Lower lobe of right lung (tissue), 2 donors: ENCODE data around the gene KLRF2. TPM values are rescaled to one million over a fixed set of nuclear protein-coding genes. Genes with fewer than 3 reads are reported as not detected.

Experiments
- ATAC-seq, 2 donors: fragments of 200-7000 bp; cut with Tn5 transposase; one replicate each; pipeline ENCODE4 v1.9.1; 2020 to 2022; ENCODE audit warnings: mild to moderate bottlenecking in 2 of 2, moderate library complexity in 2 of 2
- DNase-seq: peaks from one replicate; pipeline ENCODE4 v3.0.0-alpha.2; 2020
- H3K27ac ChIP-seq: fragments of 200-600 bp; one replicate; pipeline ENCODE4 v1.8.0; 2022
- H3K27me3 ChIP-seq: fragments of 200-600 bp; one replicate; pipeline ENCODE4 v1.8.0; 2022; ENCODE audit warnings: low read depth
- H3K36me3 ChIP-seq: fragments of 200-600 bp; one replicate; pipeline ENCODE4 v1.8.0; 2022; ENCODE audit warnings: mild to moderate bottlenecking
- H3K4me1 ChIP-seq: fragments of 200-600 bp; one replicate; pipeline ENCODE4 v1.8.0; 2022
- H3K4me3 ChIP-seq: fragments of 200-600 bp; one replicate; pipeline ENCODE4 v1.8.0; 2022; ENCODE audit warnings: mild to moderate bottlenecking
- H3K9me3 ChIP-seq: fragments of 200-600 bp; one replicate; pipeline ENCODE4 v1.8.0; 2022
- intact Hi-C: fragments of 100-400 bp; cut with DNase I; formaldehyde crosslinking; loops from one replicate; pipeline ENCODE4 v1.11.0; 2022
- total RNA-seq: library from RNA; stranded (reverse); fragmentation: NEBNext Ultra II Directional; extraction: Animal tissue kit (Norgen Biotek cat#: 25700); gene quantifications from one replicate; pipeline ENCODE4 v1.2.1, GENCODE V29; 2021
- TF ChIP-seq, protein P1 (sequence below): fragments of 200-600 bp; IDR thresholded peaks from one replicate; pipeline ENCODE4 v1.8.0; 2022; ENCODE audit warnings: antibody characterized with exemption, mild to moderate bottlenecking
- donor health status: DM: no; HTN: yes; CAD: no; lungs with severe emphysema.

Gene KLRF2
- total RNA-seq, 1 donor from 2014 or later: not detected

DNA sequence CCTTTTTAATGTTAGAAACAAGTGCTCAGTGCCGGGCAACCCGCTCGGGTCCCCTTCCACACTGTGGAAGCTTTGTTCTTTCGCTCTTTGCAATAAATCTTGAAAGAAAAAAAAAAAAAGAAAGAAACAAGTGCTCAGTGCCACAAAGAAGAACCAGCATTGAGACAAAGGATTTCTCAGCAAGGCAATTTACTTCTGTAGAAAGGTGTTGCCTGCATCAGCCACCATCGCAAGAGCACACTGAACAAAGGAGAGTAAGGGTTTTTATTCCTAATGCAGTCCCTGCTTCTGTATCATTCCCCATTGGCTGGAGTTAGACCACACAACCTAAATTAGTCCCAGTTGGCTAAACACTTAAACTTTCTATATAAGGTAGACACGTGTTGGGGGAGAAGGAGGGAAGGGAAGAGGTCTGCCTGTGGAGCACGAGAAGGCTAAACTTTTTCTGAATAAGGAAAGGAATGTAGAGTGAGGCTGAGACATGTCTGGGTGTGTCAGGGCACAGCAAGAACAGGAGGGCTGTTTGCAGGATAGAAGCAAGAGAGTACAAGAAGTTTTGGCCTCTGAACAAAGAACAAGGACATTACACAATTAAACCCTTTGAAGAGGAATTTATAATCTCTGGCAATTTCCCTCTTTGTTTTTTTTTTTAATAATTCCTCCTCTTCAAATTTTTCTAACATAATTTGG, 21.4 kb downstream of the KLRF2 start:
- TF ChIP-seq, protein P1, sequence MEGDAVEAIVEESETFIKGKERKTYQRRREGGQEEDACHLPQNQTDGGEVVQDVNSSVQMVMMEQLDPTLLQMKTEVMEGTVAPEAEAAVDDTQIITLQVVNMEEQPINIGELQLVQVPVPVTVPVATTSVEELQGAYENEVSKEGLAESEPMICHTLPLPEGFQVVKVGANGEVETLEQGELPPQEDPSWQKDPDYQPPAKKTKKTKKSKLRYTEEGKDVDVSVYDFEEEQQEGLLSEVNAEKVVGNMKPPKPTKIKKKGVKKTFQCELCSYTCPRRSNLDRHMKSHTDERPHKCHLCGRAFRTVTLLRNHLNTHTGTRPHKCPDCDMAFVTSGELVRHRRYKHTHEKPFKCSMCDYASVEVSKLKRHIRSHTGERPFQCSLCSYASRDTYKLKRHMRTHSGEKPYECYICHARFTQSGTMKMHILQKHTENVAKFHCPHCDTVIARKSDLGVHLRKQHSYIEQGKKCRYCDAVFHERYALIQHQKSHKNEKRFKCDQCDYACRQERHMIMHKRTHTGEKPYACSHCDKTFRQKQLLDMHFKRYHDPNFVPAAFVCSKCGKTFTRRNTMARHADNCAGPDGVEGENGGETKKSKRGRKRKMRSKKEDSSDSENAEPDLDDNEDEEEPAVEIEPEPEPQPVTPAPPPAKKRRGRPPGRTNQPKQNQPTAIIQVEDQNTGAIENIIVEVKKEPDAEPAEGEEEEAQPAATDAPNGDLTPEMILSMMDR: no peak
- DNase-seq (no peak), ATAC-seq (no peak)
- intact Hi-C loops: no loop called here
- peaks cover 14% of the 10 kb centered on the region for H3K9me3 ChIP-seq
- no peaks in the 10 kb centered on the region for H3K36me3 ChIP-seq
- no peaks in the 10 kb centered on the region for H3K4me1 ChIP-seq
- no peak overlapping the region for H3K4me3 ChIP-seq
- H3K27me3 ChIP-seq: no peaks in the 10 kb centered on the region
- no peak overlapping the region for H3K27ac ChIP-seq

DNA sequence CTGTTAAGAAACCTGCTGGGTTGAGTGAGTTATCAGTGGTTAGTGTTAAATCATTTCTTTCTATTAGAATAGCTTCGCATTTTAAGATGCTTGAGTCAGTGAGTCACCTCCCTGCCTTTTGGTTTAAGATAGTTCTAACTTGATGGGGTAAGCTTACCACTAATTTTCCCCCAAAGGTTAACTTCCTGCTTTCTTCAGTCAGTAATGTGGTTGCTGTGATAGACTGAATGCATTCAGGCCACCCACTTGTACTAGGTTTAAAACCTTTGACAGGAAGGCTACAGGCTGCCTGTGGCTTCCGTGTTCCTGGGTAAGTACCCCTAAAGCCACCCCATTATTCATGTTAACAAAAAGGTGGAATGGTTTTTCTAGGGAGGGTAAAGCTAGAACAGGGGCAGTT, 25.6 kb downstream of the KLRF2 start:
- ATAC-seq (peak; percentile 41 to 47), DNase-seq (no peak)
- no peaks in the 10 kb centered on the region for H3K36me3 ChIP-seq
- TF ChIP-seq, protein P1: no peak
- no peaks in the 10 kb centered on the region for H3K27me3 ChIP-seq
- H3K27ac ChIP-seq: no peak overlapping the region
- intact Hi-C loops: no loop called here
- peaks cover 36% of the 10 kb centered on the region for H3K9me3 ChIP-seq
- H3K4me1 ChIP-seq: no peaks in the 10 kb centered on the region
- no peak overlapping the region for H3K4me3 ChIP-seq

DNA sequence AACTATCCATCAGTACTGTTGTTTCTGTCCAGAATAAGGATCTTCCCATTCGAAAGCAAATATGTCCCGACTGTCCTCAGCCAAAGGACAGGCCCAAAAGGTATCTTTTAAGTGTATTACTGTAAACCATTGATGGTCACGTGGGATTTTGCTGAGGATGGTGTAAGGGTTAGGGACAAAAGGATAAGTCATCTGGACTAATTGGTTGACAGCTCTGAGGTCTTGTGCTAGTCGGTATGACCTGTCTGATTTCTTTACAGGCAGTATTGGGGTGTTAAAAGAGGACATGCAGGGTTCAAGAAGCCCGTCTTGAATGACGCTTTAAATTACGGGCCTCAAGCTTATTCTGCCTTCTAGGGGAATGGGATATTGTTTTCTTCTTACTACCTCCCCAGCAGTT, 26.5 kb downstream of the KLRF2 start:
- Histone ChIP-seq H3K27ac (no peak overlapping the region), H3K4me1 (no peaks in the 10 kb centered on the region), H3K4me3 (no peak overlapping the region), H3K36me3 (no peaks in the 10 kb centered on the region), H3K9me3 (peaks cover 34% of the 10 kb centered on the region), H3K27me3 (no peaks in the 10 kb centered on the region)
- TF ChIP-seq, protein P1: no peak
- intact Hi-C loops: no loop called here
- DNase-seq: no peak
- ATAC-seq: no peak

DNA sequence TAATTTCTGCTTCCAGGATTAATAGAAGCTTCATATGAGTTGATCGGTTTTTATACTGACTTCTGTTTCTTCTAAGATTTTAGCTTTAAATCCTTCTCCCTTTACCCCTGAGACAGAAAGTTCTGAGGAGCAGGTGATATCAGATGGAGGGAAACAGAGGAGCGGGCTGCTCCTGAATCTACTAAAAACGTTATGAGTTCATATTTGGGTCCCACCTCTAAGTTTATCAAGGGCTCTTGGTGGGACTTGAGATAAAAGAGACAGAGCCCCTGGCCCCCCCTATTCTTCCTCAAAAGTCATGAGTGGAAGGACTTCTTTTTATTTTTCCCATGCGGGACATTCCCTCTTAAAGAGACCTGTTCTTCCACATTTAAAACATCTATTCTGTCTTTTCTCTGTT, 27.1 kb downstream of the KLRF2 start:
- Histone ChIP-seq H3K27ac (no peak overlapping the region), H3K36me3 (no peaks in the 10 kb centered on the region), H3K27me3 (no peaks in the 10 kb centered on the region), H3K9me3 (peaks cover 29% of the 10 kb centered on the region), H3K4me3 (no peak overlapping the region), H3K4me1 (no peaks in the 10 kb centered on the region)
- DNase-seq: no peak
- TF ChIP-seq, protein P1: no peak
- intact Hi-C loops: no loop called here
- no peak for ATAC-seq

DNA sequence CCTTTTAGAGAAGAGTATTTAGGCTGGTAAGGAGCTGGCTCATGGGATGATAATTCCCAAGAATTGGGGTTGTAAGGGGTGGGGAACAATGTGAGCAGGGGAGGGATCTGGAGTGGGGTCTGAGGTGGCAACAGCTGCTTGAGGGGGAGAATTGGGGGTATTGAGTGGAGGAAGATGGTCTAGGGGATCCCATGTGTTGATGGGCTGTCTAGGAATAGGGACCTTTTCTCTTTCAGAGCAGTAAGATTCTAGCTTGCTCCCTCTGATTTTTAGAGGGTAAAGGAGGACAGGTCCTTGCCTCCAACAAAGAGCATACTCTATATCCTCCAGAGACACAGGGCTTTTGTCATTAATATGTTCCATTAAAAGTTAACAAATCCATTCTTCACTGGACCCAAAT, 28.4 kb downstream of the KLRF2 start:
- no peaks in the 10 kb centered on the region for H3K4me1 ChIP-seq
- ATAC-seq (no peak), DNase-seq (no peak)
- H3K4me3 ChIP-seq: no peak overlapping the region
- H3K27ac ChIP-seq: no peak overlapping the region
- H3K27me3 ChIP-seq: no peaks in the 10 kb centered on the region
- intact Hi-C loops: no loop called here
- peaks cover 26% of the 10 kb centered on the region for H3K9me3 ChIP-seq
- no peaks in the 10 kb centered on the region for H3K36me3 ChIP-seq
- TF ChIP-seq, protein P1: no peak
